HG02840 (cell line): Measurements from ENCODE around the gene TAGLN2.
"Not testable (repeated sequence)": the region's sequence is repeated elsewhere in the genome, so short reads cannot be mapped to it uniquely, and the experiment has no call there.

Experiments used
- ATAC-seq: cut with Tn5 transposase; IDR thresholded peaks from one replicate; pipeline ENCODE4 v1.9.1; 2021; ENCODE audit warnings: mild to moderate bottlenecking, moderate library complexity, moderate number of reproducible peaks; ENCODE audit not compliant: unreplicated experiment, low FRiP score

The TAGLN2 gene

GRCh38 chr1:159908031-159908940 lies 17.0 kb downstream of the TAGLN2 start:
- no peak for ATAC-seq

- ATAC-seq = no peak
Measured at GRCh38 chr1:159906960-159907359, 18.3 kb downstream of the TAGLN2 start.

GRCh38 chr1:159904036-159904435 lies 21.3 kb downstream of the TAGLN2 start:
- not testable (repeated sequence) for ATAC-seq

- ATAC-seq = no peak
Measured at GRCh38 chr1:159902541-159902940, 22.8 kb downstream of the TAGLN2 start.

- ATAC-seq = no peak
Measured at GRCh38 chr1:159900755-159901360, 24.4 kb downstream of the TAGLN2 start.

GRCh38 chr1:159900086-159900680 lies 25.1 kb downstream of the TAGLN2 start, which contains the start of gene CFAP45:
CFAP45 (minus strand) TSS chr1:159900165; CDS start chr1:159900098, 67 bp downstream.
- ATAC-seq = no peak

- ATAC-seq = not testable (repeated sequence)
Measured at GRCh38 chr1:159899634-159900033, 25.7 kb downstream of the TAGLN2 start.

GRCh38 chr1:159898527-159898926 lies 26.8 kb downstream of the TAGLN2 start:
- no peak for ATAC-seq

GRCh38 chr1:159897962-159898361 lies 27.3 kb downstream of the TAGLN2 start:
- no peak for ATAC-seq

GRCh38 chr1:159896546-159896930 lies 28.8 kb downstream of the TAGLN2 start:
- ATAC-seq = no peak

- no peak for ATAC-seq
Measured at GRCh38 chr1:159895836-159896545, 29.3 kb downstream of the TAGLN2 start.

GRCh38 chr1:159895286-159895685 lies 30.0 kb downstream of the TAGLN2 start:
- no peak for ATAC-seq

GRCh38 chr1:159892944-159893343 lies 32.4 kb downstream of the TAGLN2 start:
- no peak for ATAC-seq

- ATAC-seq = no peak
Measured at GRCh38 chr1:159891275-159892157, 33.8 kb downstream of the TAGLN2 start.

- ATAC-seq = no peak
Measured at GRCh38 chr1:159890390-159890789, 34.9 kb downstream of the TAGLN2 start.

- peak; percentile 72 for ATAC-seq
Measured at GRCh38 chr1:159889821-159890252, 35.5 kb downstream of the TAGLN2 start.

GRCh38 chr1:159889202-159889601 lies 36.1 kb downstream of the TAGLN2 start:
- no peak for ATAC-seq

GRCh38 chr1:159884296-159884695 lies 41.0 kb downstream of the TAGLN2 start:
- no peak for ATAC-seq

- no peak for ATAC-seq
Measured at GRCh38 chr1:159883134-159883533, 42.2 kb downstream of the TAGLN2 start.

GRCh38 chr1:159882527-159882862 lies 42.8 kb downstream of the TAGLN2 start:
- no peak for ATAC-seq
